22Rv1 (cell line): ENCODE results near the gene STON2.

ENCODE experiments used
- CTCF ChIP-seq: fragments of 450-650 bp; IDR thresholded peaks from 2 replicates; pipeline ENCODE4 v1.5.1; 2017; ENCODE audit warnings: mild to moderate bottlenecking
- ZFX ChIP-seq: fragments of 450-650 bp; IDR thresholded peaks from 2 replicates; pipeline ENCODE4 v1.6.1; 2017; ENCODE audit warnings: antibody characterized with exemption, borderline replicate concordance

- TF ChIP-seq CTCF (no peak), ZFX (no peak)
These were observed 95.1 kb downstream of the STON2 start for GRCh38 chr14:81305065-81305464.
